Type B pancreatic cell (in vitro differentiated cells): ENCODE results near the gene FTL. TPM values are rescaled to one million over a fixed set of nuclear protein-coding genes. Genes with fewer than 3 reads are reported as not detected.
A peak's percentile ranks its signal among the peaks of the same experiment; 100 is the strongest.

Experiments
- DNase-seq: peaks from one replicate; pipeline ENCODE4 v3.0.0; 2021; ENCODE audit warnings: mixed read lengths; ENCODE audit not compliant: unreplicated experiment; ENCODE audit errors: extremely low spot score
- H3K27ac Mint-ChIP-seq: 2 replicates; pipeline ENCODE4 v1.8.0; 2021; ENCODE audit warnings: mild to moderate bottlenecking, mixed read lengths
- H3K27me3 Mint-ChIP-seq: 2 replicates; pipeline ENCODE4 v1.8.0; 2021; ENCODE audit warnings: mixed read lengths
- H3K36me3 Mint-ChIP-seq: 2 replicates; pipeline ENCODE4 v1.8.0; 2021; ENCODE audit warnings: mixed read lengths
- H3K4me1 Mint-ChIP-seq: one replicate; pipeline ENCODE4 v1.8.0; 2021; ENCODE audit warnings: mixed read lengths; ENCODE audit not compliant: unreplicated experiment
- H3K4me3 Mint-ChIP-seq: 2 replicates; pipeline ENCODE4 v1.8.0; 2021; ENCODE audit warnings: mild to moderate bottlenecking, mixed read lengths
- H3K9me3 Mint-ChIP-seq: 2 replicates; pipeline ENCODE4 v1.8.0; 2021; ENCODE audit warnings: mixed read lengths
- total RNA-seq: library from RNA; stranded (reverse); gene quantifications from 2 replicates; pipeline ENCODE4 v1.2.1, GENCODE V29; 2021; ENCODE audit warnings: low replicate concordance
- TF ChIP-seq, protein P1 (sequence below): fragments of 200-600 bp; sonication (generic); conservative IDR thresholded peaks from 2 replicates; pipeline ENCODE4 v1.5.0; 2021; ENCODE audit warnings: antibody characterized with exemption, mild to moderate bottlenecking

FTL gene
- total RNA-seq, 1 donor from 2014 or later = 1,657 TPM

- TF ChIP-seq, protein P1, sequence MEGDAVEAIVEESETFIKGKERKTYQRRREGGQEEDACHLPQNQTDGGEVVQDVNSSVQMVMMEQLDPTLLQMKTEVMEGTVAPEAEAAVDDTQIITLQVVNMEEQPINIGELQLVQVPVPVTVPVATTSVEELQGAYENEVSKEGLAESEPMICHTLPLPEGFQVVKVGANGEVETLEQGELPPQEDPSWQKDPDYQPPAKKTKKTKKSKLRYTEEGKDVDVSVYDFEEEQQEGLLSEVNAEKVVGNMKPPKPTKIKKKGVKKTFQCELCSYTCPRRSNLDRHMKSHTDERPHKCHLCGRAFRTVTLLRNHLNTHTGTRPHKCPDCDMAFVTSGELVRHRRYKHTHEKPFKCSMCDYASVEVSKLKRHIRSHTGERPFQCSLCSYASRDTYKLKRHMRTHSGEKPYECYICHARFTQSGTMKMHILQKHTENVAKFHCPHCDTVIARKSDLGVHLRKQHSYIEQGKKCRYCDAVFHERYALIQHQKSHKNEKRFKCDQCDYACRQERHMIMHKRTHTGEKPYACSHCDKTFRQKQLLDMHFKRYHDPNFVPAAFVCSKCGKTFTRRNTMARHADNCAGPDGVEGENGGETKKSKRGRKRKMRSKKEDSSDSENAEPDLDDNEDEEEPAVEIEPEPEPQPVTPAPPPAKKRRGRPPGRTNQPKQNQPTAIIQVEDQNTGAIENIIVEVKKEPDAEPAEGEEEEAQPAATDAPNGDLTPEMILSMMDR = no peak
- peaks cover 33% of the 10 kb centered on the region for H3K4me1 Mint-ChIP-seq
- H3K27ac Mint-ChIP-seq = peak overlapping the region; percentile 97
- no peaks in the 10 kb centered on the region for H3K9me3 Mint-ChIP-seq
- peaks cover 3% of the 10 kb centered on the region for H3K27me3 Mint-ChIP-seq
- H3K4me3 Mint-ChIP-seq = peak overlapping the region; percentile 98
- H3K36me3 Mint-ChIP-seq = peaks cover 24% of the 10 kb centered on the region
- DNase-seq = peak; percentile 90
These were observed 864 bp downstream of the FTL start for GRCh38 chr19:48965806-48966540.

DNA sequence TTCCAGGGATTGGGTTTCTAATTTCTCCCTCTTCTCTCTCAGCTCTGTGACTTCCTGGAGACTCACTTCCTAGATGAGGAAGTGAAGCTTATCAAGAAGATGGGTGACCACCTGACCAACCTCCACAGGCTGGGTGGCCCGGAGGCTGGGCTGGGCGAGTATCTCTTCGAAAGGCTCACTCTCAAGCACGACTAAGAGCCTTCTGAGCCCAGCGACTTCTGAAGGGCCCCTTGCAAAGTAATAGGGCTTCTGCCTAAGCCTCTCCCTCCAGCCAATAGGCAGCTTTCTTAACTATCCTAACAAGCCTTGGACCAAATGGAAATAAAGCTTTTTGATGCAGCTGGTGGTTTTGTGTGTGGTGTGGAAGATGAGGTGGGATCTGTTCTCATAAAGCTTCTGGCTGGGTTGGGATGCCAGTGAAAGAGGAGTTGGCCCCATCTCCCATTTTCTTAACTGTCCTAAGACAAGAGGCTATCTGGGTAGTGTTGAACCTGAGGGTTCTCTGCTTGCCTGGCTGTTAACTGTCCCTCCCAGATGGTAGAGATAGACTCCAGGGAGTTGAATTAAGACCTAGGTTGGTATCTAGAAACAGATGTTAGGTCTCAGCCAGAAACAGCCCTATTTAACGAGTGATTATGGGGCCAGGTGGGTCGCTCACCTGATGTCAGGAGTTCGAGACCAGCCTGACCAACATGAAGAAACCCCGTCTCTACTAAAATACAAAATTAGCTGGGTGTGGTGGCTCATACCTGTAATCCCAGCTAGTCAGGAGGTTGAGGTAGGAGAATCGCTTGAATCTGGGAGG is 1.6 kb downstream of the FTL start:
- H3K9me3 Mint-ChIP-seq = no peaks in the 10 kb centered on the region
- peaks cover 23% of the 10 kb centered on the region for H3K36me3 Mint-ChIP-seq
- DNase-seq = no peak
- H3K27me3 Mint-ChIP-seq = peaks cover 3% of the 10 kb centered on the region
- TF ChIP-seq, protein P1 = no peak
- peak overlapping the region; percentile 97 for H3K27ac Mint-ChIP-seq
- peaks cover 29% of the 10 kb centered on the region for H3K4me1 Mint-ChIP-seq
- peak overlapping the region; percentile 98 for H3K4me3 Mint-ChIP-seq

DNA sequence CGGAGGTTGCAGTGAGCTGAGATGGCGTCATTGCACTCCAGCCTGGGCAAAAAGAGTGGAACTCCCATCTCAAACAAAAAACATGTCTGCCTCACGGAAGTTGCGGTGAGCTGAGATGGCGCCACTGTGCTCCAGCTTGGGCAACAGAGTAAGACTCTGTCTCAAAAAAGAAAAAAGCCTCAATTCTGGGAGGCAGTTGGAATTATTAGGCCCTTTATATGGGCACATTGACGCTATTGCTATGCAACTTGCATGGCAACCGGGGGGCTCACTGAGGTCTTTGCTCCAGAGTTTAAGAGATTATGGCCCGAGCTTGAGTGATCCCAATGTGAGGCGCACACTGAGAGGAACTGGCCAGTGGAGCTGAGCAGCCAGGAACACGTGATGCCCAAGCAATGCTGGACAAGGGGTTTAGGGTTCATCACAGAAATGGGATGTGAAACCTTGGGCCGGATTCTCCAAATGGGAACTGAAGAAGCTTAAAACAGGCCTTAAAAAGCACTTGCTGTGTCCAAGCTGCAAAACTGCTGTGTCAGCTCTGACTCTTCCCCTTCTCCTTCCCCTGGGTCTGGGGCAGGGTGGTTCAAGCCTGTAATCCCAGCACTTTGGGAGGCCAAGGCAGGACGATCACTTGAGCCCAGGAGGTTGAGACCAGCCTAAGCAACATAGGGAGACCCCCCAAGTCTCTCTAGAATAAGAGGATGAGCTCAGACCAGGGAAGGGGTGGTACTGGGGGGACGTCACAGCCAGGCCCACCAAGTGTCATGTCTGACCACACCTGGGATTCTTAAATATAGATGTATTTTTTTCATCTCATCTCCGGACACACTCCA is 2.5 kb downstream of the FTL start:
- Mint-ChIP-seq H3K27ac (peak overlapping the region; percentile 97), H3K4me3 (peak overlapping the region; percentile 98), H3K9me3 (no peaks in the 10 kb centered on the region), H3K36me3 (peaks cover 23% of the 10 kb centered on the region), H3K27me3 (peaks cover 3% of the 10 kb centered on the region), H3K4me1 (peaks cover 25% of the 10 kb centered on the region)
- TF ChIP-seq, protein P1 = no peak
- DNase-seq = no peak

GRCh38 chr19:48968179-48968661 is 3.1 kb downstream of the FTL start:
- Mint-ChIP-seq H3K27me3 (peaks cover 3% of the 10 kb centered on the region), H3K27ac (peak overlapping the region; percentile 73), H3K4me3 (peak overlapping the region; percentile 98), H3K4me1 (peaks cover 25% of the 10 kb centered on the region), H3K9me3 (no peaks in the 10 kb centered on the region), H3K36me3 (peaks cover 23% of the 10 kb centered on the region)
- no peak for DNase-seq
- TF ChIP-seq, protein P1 = no peak

DNA sequence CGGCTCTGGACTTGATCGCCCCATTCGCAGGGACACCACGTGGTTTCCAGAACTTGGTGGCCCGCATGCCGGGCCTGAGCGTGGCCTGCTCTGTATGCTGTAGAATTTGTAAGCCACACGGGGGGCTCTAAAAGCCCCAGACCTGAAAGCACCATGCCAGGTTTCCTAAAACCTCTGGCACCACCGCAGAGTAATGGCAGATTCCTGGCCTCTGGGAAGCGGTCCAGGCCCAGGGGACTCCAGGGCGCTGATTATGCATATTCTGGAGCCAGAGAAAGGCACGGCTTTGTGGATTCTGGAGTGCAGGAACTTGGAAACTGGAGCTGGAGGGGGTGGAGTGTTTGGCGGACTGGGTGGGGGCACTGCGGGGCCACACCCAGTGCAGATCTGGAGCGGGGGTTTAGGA is 3.7 kb downstream of the FTL start:
- peaks cover 23% of the 10 kb centered on the region for H3K36me3 Mint-ChIP-seq
- H3K4me3 Mint-ChIP-seq = no peak overlapping the region

More for the DNA sequence above, 3.7 kb downstream of the FTL start:
- no peaks in the 10 kb centered on the region for H3K9me3 Mint-ChIP-seq
- H3K27ac Mint-ChIP-seq = no peak overlapping the region
- no peak for DNase-seq
- TF ChIP-seq, protein P1 = no peak
- peaks cover 20% of the 10 kb centered on the region for H3K4me1 Mint-ChIP-seq
- peaks cover 3% of the 10 kb centered on the region for H3K27me3 Mint-ChIP-seq
